Stimulated activated CD4-positive, alpha-beta T cell treated with anti-CD3 and anti-CD28 coated beads, TNF-alpha, amount 100 ng/mL, for 24 hours (primary cell): ENCODE measurements around the gene MAN1C1.
A peak's percentile ranks its signal among the peaks of the same experiment; 100 is the strongest.

ENCODE experiments used
- DNase-seq, 3 experiments: peaks; one replicate each; pipeline ENCODE4 v3.0.0-alpha.2; 2020; ENCODE audit warnings: low read depth in 3 of 3

The MAN1C1 gene

GRCh38 chr1:25616095-25616986 is at the start of gene MAN1C1:
Gene MAN1C1, plus strand, starts transcription at chr1:25616791. Its CDS starts 1,007 bp downstream, at chr1:25617798.
- peak in 2 of 3 experiments; percentile 64 to 75 for DNase-seq

GRCh38 chr1:25567710-25568089 is 48.9 kb upstream of the MAN1C1 start:
- DNase-seq = no peak

GRCh38 chr1:25568090-25568833 is 48.3 kb upstream of the MAN1C1 start:
- DNase-seq = no peak

- no peak for DNase-seq
Measured at GRCh38 chr1:25568834-25569596, 47.6 kb upstream of the MAN1C1 start.

- no peak for DNase-seq
Measured at GRCh38 chr1:25569597-25570396, 46.8 kb upstream of the MAN1C1 start.

GRCh38 chr1:25570798-25571521 is 45.6 kb upstream of the MAN1C1 start:
- DNase-seq = no peak

GRCh38 chr1:25571522-25571970 is 45.0 kb upstream of the MAN1C1 start:
- no peak for DNase-seq

- DNase-seq = no peak
Measured at GRCh38 chr1:25572107-25572506, 44.5 kb upstream of the MAN1C1 start.

GRCh38 chr1:25572708-25573590 is 43.6 kb upstream of the MAN1C1 start:
- DNase-seq = peak; percentile 24 to 56 (median 31)

GRCh38 chr1:25573591-25573930 is 43.0 kb upstream of the MAN1C1 start:
- DNase-seq = no peak

- DNase-seq = no peak
Measured at GRCh38 chr1:25573961-25574360, 42.6 kb upstream of the MAN1C1 start.

- DNase-seq = no peak
Measured at GRCh38 chr1:25575191-25575590, 41.4 kb upstream of the MAN1C1 start.

GRCh38 chr1:25576459-25577133 is 40.0 kb upstream of the MAN1C1 start:
- no peak for DNase-seq

GRCh38 chr1:25577134-25577920 is 39.3 kb upstream of the MAN1C1 start:
- no peak for DNase-seq

GRCh38 chr1:25579292-25580252 is 37.0 kb upstream of the MAN1C1 start:
- no peak for DNase-seq

- no peak for DNase-seq
Measured at GRCh38 chr1:25580927-25581326, 35.7 kb upstream of the MAN1C1 start.

GRCh38 chr1:25581764-25582163 is 34.8 kb upstream of the MAN1C1 start:
- DNase-seq = no peak
